SU-DHL-6 (cell line): ENCODE measurements around the gene LHPP.

Source experiments
- H2AFZ ChIP-seq: fragments of 200-600 bp; sonication (generic); 2 replicates; pipeline ENCODE4 v1.6.1; 2014; ENCODE audit warnings: low read depth, mild to moderate bottlenecking, moderate library complexity, mixed read lengths, antibody characterized with exemption, low read length; ENCODE audit not compliant: severe bottlenecking
- H3F3A ChIP-seq: fragments of 200-600 bp; shearing (Covaris generic); 2 replicates; pipeline ENCODE4 v1.6.0; 2016; ENCODE audit warnings: antibody characterized with exemption, mild to moderate bottlenecking; ENCODE audit not compliant: insufficient read depth
- H3K27ac ChIP-seq: fragments of 200-600 bp; sonication (generic); 2 replicates; pipeline ENCODE4 v1.5.1; 2016; ENCODE audit warnings: low read depth, mild to moderate bottlenecking, low read length, moderate library complexity, mixed read lengths
- H3K27me3 ChIP-seq: fragments of 200-600 bp; sonication (generic), shearing (Covaris generic); 2 replicates; pipeline ENCODE4 v1.6.0; 2014; ENCODE audit warnings: mild to moderate bottlenecking, low read length
- H3K36me3 ChIP-seq: fragments of 200-600 bp; sonication (generic); 2 replicates; pipeline ENCODE4 v1.6.1; 2014; ENCODE audit warnings: mild to moderate bottlenecking, low read length, mixed read lengths
- H3K4me2 ChIP-seq: fragments of 300-600, 200-600 bp; shearing (Covaris generic), sonication (generic); 2 replicates; pipeline ENCODE4 v1.6.0; 2014; ENCODE audit warnings: low read length, low read depth, mild to moderate bottlenecking; ENCODE audit not compliant: poor library complexity, severe bottlenecking
- H3K4me3 ChIP-seq: fragments of 200-600 bp; sonication (generic); 2 replicates; pipeline ENCODE4 v1.5.1; 2014; ENCODE audit warnings: antibody characterized with exemption, low read length, mild to moderate bottlenecking, mixed read lengths; ENCODE audit not compliant: insufficient read depth, poor library complexity, severe bottlenecking
- H3K79me2 ChIP-seq: fragments of 200-600 bp; sonication (generic); 2 replicates; pipeline ENCODE4 v1.6.1; 2014; ENCODE audit warnings: mild to moderate bottlenecking, low read length, moderate library complexity; ENCODE audit not compliant: insufficient read depth
- H3K9ac ChIP-seq: fragments of 200-600 bp; sonication (generic); 2 replicates; pipeline ENCODE4 v1.7.0; 2014; ENCODE audit warnings: mild to moderate bottlenecking, low read length
- H3K9me2 ChIP-seq: fragments of 200-600 bp; sonication (generic); replicated peaks from 2 replicates; pipeline ENCODE4 v1.6.1; 2014; ENCODE audit warnings: low read length; ENCODE audit not compliant: insufficient read depth
- H3K9me3 ChIP-seq: fragments of 200-600 bp; sonication (generic); 2 replicates; pipeline ENCODE4 v1.6.1; 2014; ENCODE audit warnings: low read length, mixed read lengths; ENCODE audit not compliant: insufficient read depth
- H4K20me1 ChIP-seq: fragments of 200-600 bp; sonication (generic); 2 replicates; pipeline ENCODE4 v1.6.1; 2014; ENCODE audit warnings: low read depth, mild to moderate bottlenecking, antibody characterized with exemption, low read length, moderate library complexity, mixed read lengths
- EZH2phosphoT487 ChIP-seq: fragments of 200-600 bp; sonication (generic), shearing (Covaris generic); conservative IDR thresholded peaks from 2 replicates; pipeline ENCODE4 v1.6.1; 2018; ENCODE audit warnings: mild to moderate bottlenecking, antibody characterized with exemption, low read length, moderate library complexity, mixed read lengths
- TF ChIP-seq, protein P1 (sequence below): fragments of 200-600 bp; sonication (generic); IDR thresholded peaks from one replicate; pipeline ENCODE4 v1.5.1; 2017; ENCODE audit warnings: antibody characterized with exemption, mild to moderate bottlenecking, low read length, moderate library complexity; ENCODE audit not compliant: insufficient read depth, poor library complexity, severe bottlenecking

The LHPP gene

DNA sequence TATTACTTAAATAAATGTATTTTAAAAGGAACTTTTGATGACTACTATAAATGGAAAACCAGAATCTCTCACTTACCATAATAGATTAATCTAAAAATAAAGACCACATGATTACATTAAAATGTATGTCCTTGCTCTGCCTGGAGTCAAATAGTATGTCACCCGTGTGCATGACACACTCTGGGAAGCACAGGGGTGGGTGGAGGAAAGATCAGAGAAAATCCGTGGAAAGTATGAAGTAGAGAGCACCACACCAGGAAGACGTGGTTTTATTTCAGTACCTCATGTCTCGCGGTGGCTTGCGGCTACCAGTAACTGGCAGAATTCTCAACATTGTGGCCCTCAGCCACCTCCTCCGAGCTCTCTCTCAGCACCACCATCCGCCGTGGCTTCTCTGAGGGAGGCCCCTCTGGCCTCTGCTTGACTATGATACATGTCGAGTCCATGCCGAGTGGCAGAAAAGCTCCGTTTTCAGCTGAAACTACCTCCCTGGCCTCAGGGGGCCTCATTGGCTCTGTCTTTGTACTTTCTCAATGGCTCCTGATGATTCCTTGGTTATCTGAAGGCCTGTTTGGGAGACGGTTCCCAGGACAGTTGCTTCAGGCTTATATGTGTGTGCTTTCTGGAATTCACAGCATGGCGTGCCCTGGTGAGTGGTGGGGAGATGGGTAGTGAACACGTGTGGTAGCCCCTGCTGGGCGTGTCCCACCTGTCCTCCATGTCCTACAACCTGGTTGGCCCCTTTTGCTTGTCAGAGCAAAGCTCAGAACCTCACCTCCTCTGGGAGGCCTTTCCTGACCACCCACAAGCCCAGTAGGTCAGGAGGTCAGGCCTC, 49.8 kb downstream of the LHPP start:
- TF ChIP-seq EZH2phosphoT487: no peak
- TF ChIP-seq, protein P1, sequence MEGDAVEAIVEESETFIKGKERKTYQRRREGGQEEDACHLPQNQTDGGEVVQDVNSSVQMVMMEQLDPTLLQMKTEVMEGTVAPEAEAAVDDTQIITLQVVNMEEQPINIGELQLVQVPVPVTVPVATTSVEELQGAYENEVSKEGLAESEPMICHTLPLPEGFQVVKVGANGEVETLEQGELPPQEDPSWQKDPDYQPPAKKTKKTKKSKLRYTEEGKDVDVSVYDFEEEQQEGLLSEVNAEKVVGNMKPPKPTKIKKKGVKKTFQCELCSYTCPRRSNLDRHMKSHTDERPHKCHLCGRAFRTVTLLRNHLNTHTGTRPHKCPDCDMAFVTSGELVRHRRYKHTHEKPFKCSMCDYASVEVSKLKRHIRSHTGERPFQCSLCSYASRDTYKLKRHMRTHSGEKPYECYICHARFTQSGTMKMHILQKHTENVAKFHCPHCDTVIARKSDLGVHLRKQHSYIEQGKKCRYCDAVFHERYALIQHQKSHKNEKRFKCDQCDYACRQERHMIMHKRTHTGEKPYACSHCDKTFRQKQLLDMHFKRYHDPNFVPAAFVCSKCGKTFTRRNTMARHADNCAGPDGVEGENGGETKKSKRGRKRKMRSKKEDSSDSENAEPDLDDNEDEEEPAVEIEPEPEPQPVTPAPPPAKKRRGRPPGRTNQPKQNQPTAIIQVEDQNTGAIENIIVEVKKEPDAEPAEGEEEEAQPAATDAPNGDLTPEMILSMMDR: no peak
- Histone ChIP-seq H3K4me3 (no peak overlapping the region), H3K9me2 (no peaks in the 10 kb centered on the region), H3F3A (0 out of 2 replicates have a peak, but pooled peaks cover 3% of the 10 kb centered on the region), H3K9me3 (no peaks in the 10 kb centered on the region), H4K20me1 (no peaks in the 10 kb centered on the region), H3K27me3 (no peaks in the 10 kb centered on the region), H3K36me3 (no peaks in the 10 kb centered on the region), H3K27ac (no peak overlapping the region), H2AFZ (no peak overlapping the region), H3K4me2 (no peak overlapping the region), H3K9ac (no peak overlapping the region), H3K79me2 (no peaks in the 10 kb centered on the region)

DNA sequence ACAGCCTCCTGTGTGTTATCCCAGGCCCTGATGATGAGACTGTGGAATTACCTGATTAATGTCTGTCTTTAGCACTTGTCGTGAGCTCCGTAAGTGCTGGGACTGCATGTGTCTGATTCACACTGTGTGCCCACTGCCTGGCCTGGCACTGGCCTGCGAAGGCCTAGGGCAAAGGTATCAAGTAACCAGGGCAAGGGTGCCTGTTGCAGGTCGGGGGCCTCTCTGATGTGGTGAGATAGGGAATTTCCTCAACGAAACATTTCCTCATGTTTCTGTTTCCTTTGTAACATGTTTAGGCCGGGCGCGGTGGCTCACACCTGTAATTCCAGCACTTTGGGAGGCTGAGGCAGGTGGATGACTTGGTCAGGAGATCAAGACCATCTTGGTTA, 50.4 kb downstream of the LHPP start:
- no peaks in the 10 kb centered on the region for H4K20me1 ChIP-seq
- no peak overlapping the region for H3K27ac ChIP-seq
- H3K79me2 ChIP-seq: no peaks in the 10 kb centered on the region
- H3K4me2 ChIP-seq: no peak overlapping the region
- H3K27me3 ChIP-seq: no peaks in the 10 kb centered on the region
- 0 out of 2 replicates have a peak, but pooled peaks cover 3% of the 10 kb centered on the region for H3F3A ChIP-seq
- H3K9me3 ChIP-seq: no peaks in the 10 kb centered on the region
- TF ChIP-seq EZH2phosphoT487: no peak
- TF ChIP-seq, protein P1: no peak
- no peaks in the 10 kb centered on the region for H3K9me2 ChIP-seq
- H2AFZ ChIP-seq: no peak overlapping the region
- no peak overlapping the region for H3K4me3 ChIP-seq
- no peak overlapping the region for H3K9ac ChIP-seq
- no peaks in the 10 kb centered on the region for H3K36me3 ChIP-seq

DNA sequence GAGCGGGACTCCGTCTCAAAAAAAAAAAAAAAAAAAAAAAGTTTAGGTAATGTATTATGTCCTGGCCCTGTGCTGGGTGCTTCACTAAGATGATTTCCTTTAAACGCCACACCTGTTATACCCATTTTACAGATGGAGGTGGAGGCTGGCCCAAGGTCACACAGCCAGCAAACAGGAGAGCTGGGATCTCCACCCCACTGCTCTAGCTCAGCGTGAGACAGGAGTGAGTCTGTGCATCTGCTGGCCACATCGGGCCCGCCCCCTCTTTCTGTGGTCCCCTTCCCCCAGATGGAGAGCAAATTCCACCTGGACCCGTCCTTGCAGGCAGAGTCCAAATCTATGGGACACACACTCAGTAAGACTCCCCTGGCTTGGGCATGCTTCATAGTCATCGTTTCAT, 51.0 kb downstream of the LHPP start:
- H3K9me2 ChIP-seq: no peaks in the 10 kb centered on the region
- 0 out of 2 replicates have a peak, but pooled peaks cover 3% of the 10 kb centered on the region for H3F3A ChIP-seq
- no peak overlapping the region for H2AFZ ChIP-seq
- no peak overlapping the region for H3K9ac ChIP-seq
- no peaks in the 10 kb centered on the region for H3K9me3 ChIP-seq
- H3K36me3 ChIP-seq: no peaks in the 10 kb centered on the region
- TF ChIP-seq, protein P1: no peak
- no peak for TF ChIP-seq EZH2phosphoT487
- no peaks in the 10 kb centered on the region for H3K27me3 ChIP-seq
- H4K20me1 ChIP-seq: no peaks in the 10 kb centered on the region
- no peak overlapping the region for H3K4me3 ChIP-seq
- no peak overlapping the region for H3K27ac ChIP-seq
- H3K4me2 ChIP-seq: no peak overlapping the region
- no peaks in the 10 kb centered on the region for H3K79me2 ChIP-seq
